Brain microvascular endothelial cell (primary cell): ENCODE measurements around the gene PRKCB.

Experiments
- DNase-seq: peaks from one replicate; pipeline ENCODE4 v3.0.0-alpha.2; 2020
- H3K27ac ChIP-seq: fragments of 250-450 bp; sonication (Bioruptor Pico); 2 replicates; pipeline ENCODE4 v1.5.1; 2020; ENCODE audit warnings: mild to moderate bottlenecking, moderate library complexity
- H3K27me3 ChIP-seq: fragments of 250-450 bp; sonication (Bioruptor Pico); replicated peaks from 2 replicates; pipeline ENCODE4 v1.5.1; 2020; ENCODE audit warnings: mild to moderate bottlenecking
- H3K36me3 ChIP-seq: fragments of 250-450 bp; sonication (Bioruptor Pico); replicated peaks from 2 replicates; pipeline ENCODE4 v1.5.1; 2020; ENCODE audit warnings: mild to moderate bottlenecking
- H3K4me3 ChIP-seq: 2 replicates; pipeline ENCODE4 v1.5.1; 2011; ENCODE audit warnings: low read depth, mild to moderate bottlenecking, control low read depth, low read length, moderate library complexity
- in situ Hi-C: cut with HindIII; loops from 2 replicates; pipeline ENCODE4 v1.10.0; 2017; ENCODE audit warnings: low sequenced_read_pairs, low pct_ligation_motif_present
- TF ChIP-seq, protein P1 (sequence below): IDR thresholded peaks from 2 replicates; pipeline ENCODE4 v1.5.1; 2011; ENCODE audit warnings: low read depth, mild to moderate bottlenecking, moderate library complexity, low read length, control low read depth, inconsistent platforms; ENCODE audit errors: missing control alignments

Gene PRKCB

DNA sequence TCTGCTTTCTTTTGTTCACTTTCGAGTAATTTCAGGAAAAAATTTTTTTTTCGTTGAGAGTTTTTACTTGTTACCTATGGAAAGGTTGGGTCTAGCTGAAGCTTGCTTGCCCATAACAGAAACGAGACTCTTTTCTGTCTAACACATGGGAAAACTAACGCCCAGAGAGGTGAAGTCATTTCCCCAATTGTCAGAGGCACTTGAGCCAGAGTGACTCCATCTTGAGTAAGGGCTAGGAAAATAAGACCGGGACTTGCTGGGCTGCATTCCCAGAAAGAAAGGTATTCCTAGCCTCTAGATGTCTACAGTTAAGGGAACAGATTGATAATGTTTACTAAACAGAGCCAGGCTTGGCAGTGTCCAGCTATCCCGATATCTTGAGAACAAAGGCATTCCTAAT lies 26.8 kb downstream of the PRKCB start:
- TF ChIP-seq, protein P1, sequence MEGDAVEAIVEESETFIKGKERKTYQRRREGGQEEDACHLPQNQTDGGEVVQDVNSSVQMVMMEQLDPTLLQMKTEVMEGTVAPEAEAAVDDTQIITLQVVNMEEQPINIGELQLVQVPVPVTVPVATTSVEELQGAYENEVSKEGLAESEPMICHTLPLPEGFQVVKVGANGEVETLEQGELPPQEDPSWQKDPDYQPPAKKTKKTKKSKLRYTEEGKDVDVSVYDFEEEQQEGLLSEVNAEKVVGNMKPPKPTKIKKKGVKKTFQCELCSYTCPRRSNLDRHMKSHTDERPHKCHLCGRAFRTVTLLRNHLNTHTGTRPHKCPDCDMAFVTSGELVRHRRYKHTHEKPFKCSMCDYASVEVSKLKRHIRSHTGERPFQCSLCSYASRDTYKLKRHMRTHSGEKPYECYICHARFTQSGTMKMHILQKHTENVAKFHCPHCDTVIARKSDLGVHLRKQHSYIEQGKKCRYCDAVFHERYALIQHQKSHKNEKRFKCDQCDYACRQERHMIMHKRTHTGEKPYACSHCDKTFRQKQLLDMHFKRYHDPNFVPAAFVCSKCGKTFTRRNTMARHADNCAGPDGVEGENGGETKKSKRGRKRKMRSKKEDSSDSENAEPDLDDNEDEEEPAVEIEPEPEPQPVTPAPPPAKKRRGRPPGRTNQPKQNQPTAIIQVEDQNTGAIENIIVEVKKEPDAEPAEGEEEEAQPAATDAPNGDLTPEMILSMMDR: no peak

DNA sequence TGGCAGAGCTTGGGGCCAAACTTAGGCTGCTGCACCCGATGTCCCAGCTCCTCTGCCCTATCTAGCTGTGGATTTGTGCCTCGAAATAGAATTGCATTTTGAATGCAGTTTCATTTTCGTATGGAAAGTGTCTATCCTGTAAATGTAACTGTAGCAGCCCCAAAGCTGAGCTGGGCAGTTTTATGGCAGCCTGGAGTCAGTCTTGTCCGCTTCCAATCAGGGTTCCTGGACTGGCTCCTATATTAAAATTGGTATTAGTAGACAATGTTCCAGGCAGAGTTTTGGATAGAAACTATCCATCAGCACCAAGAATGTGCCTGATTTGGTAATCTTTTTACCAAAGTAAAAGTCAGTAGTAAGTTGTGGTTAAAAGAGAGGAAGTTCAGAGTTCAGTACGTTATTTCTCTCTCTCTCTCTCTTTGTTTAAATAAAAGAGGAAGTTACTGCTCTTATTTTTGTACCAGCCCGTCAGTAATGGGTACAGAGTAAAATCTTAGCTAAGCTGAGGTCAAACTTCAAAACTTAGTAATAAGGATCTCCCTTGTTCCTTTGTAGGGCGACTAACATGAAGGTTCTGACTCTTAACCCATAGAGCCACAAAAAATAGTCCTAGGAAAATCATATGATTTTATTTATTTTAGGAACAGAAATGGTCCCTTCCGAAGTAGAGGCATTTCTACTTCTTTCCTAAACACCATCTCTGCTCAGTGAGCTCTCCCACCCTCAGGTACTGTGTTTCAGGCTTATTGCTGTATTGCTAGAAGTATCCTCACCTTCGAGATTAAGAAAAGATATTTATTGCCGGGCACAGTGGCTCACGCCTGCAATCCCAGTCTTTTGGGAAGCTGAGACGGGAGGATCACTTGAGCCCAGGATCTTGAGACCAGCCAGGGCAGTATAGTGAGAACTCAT lies 28.0 kb downstream of the PRKCB start:
- in situ Hi-C loops: no loop called here
- Histone ChIP-seq H3K4me3 (no peak overlapping the region), H3K36me3 (no peaks in the 10 kb centered on the region), H3K27me3 (no peaks in the 10 kb centered on the region), H3K27ac (no peak overlapping the region)
- TF ChIP-seq, protein P1: no peak
- DNase-seq: no peak

More for the DNA sequence above, 26.8 kb downstream of the PRKCB start:
- Histone ChIP-seq H3K4me3 (no peak overlapping the region), H3K27ac (no peak overlapping the region), H3K36me3 (no peaks in the 10 kb centered on the region), H3K27me3 (no peaks in the 10 kb centered on the region)
- in situ Hi-C loops: no loop called here
- no peak for DNase-seq

DNA sequence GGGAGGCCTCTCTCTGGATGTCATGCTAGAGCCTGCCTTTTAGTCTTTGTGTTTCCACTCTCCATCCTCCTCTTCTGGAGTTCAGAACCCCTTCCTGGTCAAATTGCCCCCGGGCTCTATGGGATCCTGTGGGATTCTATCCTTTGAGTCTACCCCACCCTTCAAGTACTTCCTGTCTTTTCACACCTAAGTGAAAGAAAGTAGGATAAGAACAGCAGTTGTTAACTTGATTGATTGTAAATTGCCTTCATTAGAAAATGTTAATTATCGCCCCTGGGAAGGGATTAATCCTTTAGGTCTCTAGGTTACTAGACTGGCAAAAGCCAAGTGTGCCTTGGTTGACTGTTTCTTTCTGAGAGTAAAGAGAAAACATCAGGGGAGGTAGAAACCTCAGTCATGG lies 30.1 kb downstream of the PRKCB start:
- H3K27ac ChIP-seq: no peak overlapping the region
- no peaks in the 10 kb centered on the region for H3K36me3 ChIP-seq
- no peak for DNase-seq
- no peak overlapping the region for H3K4me3 ChIP-seq
- in situ Hi-C loops: no loop called here
- H3K27me3 ChIP-seq: no peaks in the 10 kb centered on the region
- TF ChIP-seq, protein P1: no peak

DNA sequence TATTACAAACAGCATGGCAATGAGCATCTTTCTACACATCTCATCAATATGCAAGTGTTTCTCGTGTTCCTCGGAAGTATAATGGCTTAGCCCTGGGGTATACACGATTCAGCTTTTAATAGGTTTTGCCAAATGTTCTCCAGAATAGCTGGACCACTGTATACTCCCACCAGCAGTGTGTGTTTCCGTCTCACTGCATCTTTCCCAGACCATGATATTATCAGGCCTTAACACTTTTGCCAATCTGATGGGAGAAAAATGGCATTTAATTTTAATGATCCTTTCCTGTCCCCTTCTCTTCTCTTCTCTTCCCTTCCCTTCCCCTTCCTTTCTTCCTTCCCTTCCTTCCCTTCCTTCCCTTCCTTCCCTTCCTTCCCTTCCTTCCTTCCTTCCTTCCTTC lies 30.8 kb downstream of the PRKCB start:
- no peak overlapping the region for H3K4me3 ChIP-seq
- H3K27me3 ChIP-seq: no peaks in the 10 kb centered on the region
- TF ChIP-seq, protein P1: no peak
- no peak overlapping the region for H3K27ac ChIP-seq
- in situ Hi-C loops: no loop called here
- no peak for DNase-seq
- H3K36me3 ChIP-seq: no peaks in the 10 kb centered on the region

DNA sequence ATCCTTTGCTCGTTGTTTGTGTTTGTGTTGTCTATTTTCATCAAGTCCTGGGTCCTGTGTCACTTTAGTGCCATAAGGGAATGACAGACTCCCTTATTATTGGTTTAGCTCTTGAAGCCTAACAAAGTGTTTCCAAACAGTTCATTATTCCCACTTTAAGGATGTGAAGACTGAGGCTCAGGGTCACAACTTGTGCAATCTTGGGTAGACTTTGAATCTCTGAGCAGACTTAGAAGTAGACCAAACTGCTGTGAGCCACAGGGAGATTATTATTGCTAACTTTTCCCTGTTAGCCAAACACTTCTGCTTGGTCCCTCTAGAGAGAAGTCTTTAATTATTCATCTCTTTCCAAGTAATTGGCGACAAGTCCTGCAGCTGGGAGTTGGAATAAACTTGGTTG lies 31.8 kb downstream of the PRKCB start:
- H3K27ac ChIP-seq: no peak overlapping the region
- H3K36me3 ChIP-seq: no peaks in the 10 kb centered on the region
- TF ChIP-seq, protein P1: no peak
- no peaks in the 10 kb centered on the region for H3K27me3 ChIP-seq
- H3K4me3 ChIP-seq: no peak overlapping the region
- no peak for DNase-seq
- in situ Hi-C loops: no loop called here
